Measurements from ENCODE around the gene ARR3.
"Not testable (repeated sequence)": the region's sequence is repeated elsewhere in the genome, so short reads cannot be mapped to it uniquely, and the experiment has no call there.

ARR3 gene

GRCh38 chrX:70268034-70268433, at the start of gene ARR3:
Gene ARR3 (plus strand): TSS chrX:70268334. CDS start chrX:70269386, 1,052 bp downstream.
- Histone ChIP-seq H3K27me3 (ENCODE audit: control insufficient read depth in 1 of 2, insufficient read depth in 2 of 2, low read length in 2 of 2) (peaks cover 0 to 3% of the 10 kb centered on the region in 2 donors), H3K4me3 (ENCODE audit: low read length in 2 of 2) (no peak within 1 kb of the TSS), H3K9ac (ENCODE audit: low read length in 2 of 2) (no peak within 1 kb of the TSS)

GRCh38 chrX:70219938-70220764, 48.0 kb upstream of the ARR3 start:
- H3K9ac ChIP-seq (ENCODE audit: low read length in 2 of 2), result no peak overlapping the region
- no peak overlapping the region for H3K27ac ChIP-seq (ENCODE audit: low read length)
- peaks cover 0 to 5% of the 10 kb centered on the region in 2 donors for H3K27me3 ChIP-seq (ENCODE audit: control insufficient read depth in 1 of 2, insufficient read depth in 2 of 2, low read length in 2 of 2)
- no peaks in the 10 kb centered on the region for H3K4me1 ChIP-seq (ENCODE audit: control insufficient read depth, insufficient read depth, low read length)
- no peaks in the 10 kb centered on the region for H3K36me3 ChIP-seq (ENCODE audit: control insufficient read depth in 2 of 2, insufficient read depth in 2 of 2, low read length in 2 of 2)
- H3K9me3 ChIP-seq (ENCODE audit: control insufficient read depth in 2 of 2, low read length in 2 of 2), result no peaks in the 10 kb centered on the region
- no peak overlapping the region for H3K4me3 ChIP-seq (ENCODE audit: low read length in 2 of 2)

More at GRCh38 chrX:70268034-70268433, at the start of gene ARR3:
- no peaks in the 10 kb centered on the region for H3K36me3 ChIP-seq (ENCODE audit: control insufficient read depth in 2 of 2, insufficient read depth in 2 of 2, low read length in 2 of 2)
- no peak within 1 kb of the TSS for H3K27ac ChIP-seq (ENCODE audit: low read length)
- peaks cover 0 to 4% of the 10 kb centered on the region in 2 donors for H3K9me3 ChIP-seq (ENCODE audit: control insufficient read depth in 2 of 2, low read length in 2 of 2)
- no peaks in the 10 kb centered on the region for H3K4me1 ChIP-seq (ENCODE audit: control insufficient read depth, insufficient read depth, low read length)

- Histone ChIP-seq H3K27ac (ENCODE audit: low read length) (no peak overlapping the region), H3K27me3 (ENCODE audit: control insufficient read depth in 1 of 2, insufficient read depth in 2 of 2, low read length in 2 of 2) (peaks cover 0 to 3% of the 10 kb centered on the region in 2 donors), H3K9me3 (ENCODE audit: control insufficient read depth in 2 of 2, low read length in 2 of 2) (no peaks in the 10 kb centered on the region), H3K9ac (ENCODE audit: low read length in 2 of 2) (no peak overlapping the region), H3K36me3 (ENCODE audit: control insufficient read depth in 2 of 2, insufficient read depth in 2 of 2, low read length in 2 of 2) (no peaks in the 10 kb centered on the region), H3K4me3 (ENCODE audit: low read length in 2 of 2) (no peak overlapping the region), H3K4me1 (ENCODE audit: control insufficient read depth, insufficient read depth, low read length) (no peaks in the 10 kb centered on the region)
Observed at GRCh38 chrX:70226048-70226447, 42.1 kb upstream of the ARR3 start.

GRCh38 chrX:70226687-70227086, 41.4 kb upstream of the ARR3 start:
- no peak overlapping the region for H3K4me3 ChIP-seq (ENCODE audit: low read length in 2 of 2)
- no peaks in the 10 kb centered on the region for H3K36me3 ChIP-seq (ENCODE audit: control insufficient read depth in 2 of 2, insufficient read depth in 2 of 2, low read length in 2 of 2)
- no peak overlapping the region for H3K9ac ChIP-seq (ENCODE audit: low read length in 2 of 2)
- H3K27ac ChIP-seq (ENCODE audit: low read length), result no peak overlapping the region
- no peaks in the 10 kb centered on the region for H3K9me3 ChIP-seq (ENCODE audit: control insufficient read depth in 2 of 2, low read length in 2 of 2)
- H3K27me3 ChIP-seq (ENCODE audit: control insufficient read depth in 1 of 2, insufficient read depth in 2 of 2, low read length in 2 of 2), result peaks cover 0 to 3% of the 10 kb centered on the region in 2 donors
- no peaks in the 10 kb centered on the region for H3K4me1 ChIP-seq (ENCODE audit: control insufficient read depth, insufficient read depth, low read length)

GRCh38 chrX:70231666-70232065, 36.5 kb upstream of the ARR3 start:
- Histone ChIP-seq H3K27me3 (ENCODE audit: control insufficient read depth in 1 of 2, insufficient read depth in 2 of 2, low read length in 2 of 2) (peaks cover 0 to 2% of the 10 kb centered on the region in 2 donors), H3K9ac (ENCODE audit: low read length in 2 of 2) (no peak overlapping the region)

GRCh38 chrX:70234355-70234754, 33.8 kb upstream of the ARR3 start, which contains the start of gene AWAT1:
Gene AWAT1 (plus strand): TSS chrX:70234655. CDS start chrX:70234696, 41 bp downstream.
- H3K27me3 ChIP-seq (ENCODE audit: control insufficient read depth in 1 of 2, insufficient read depth in 2 of 2, low read length in 2 of 2), result peaks cover 0 to 6% of the 10 kb centered on the region in 2 donors
- H3K4me1 ChIP-seq (ENCODE audit: control insufficient read depth, insufficient read depth, low read length), result no peaks in the 10 kb centered on the region
- no peaks in the 10 kb centered on the region for H3K36me3 ChIP-seq (ENCODE audit: control insufficient read depth in 2 of 2, insufficient read depth in 2 of 2, low read length in 2 of 2)
- H3K27ac ChIP-seq (ENCODE audit: low read length), result no peak within 1 kb of the TSS
- H3K9me3 ChIP-seq (ENCODE audit: control insufficient read depth in 2 of 2, low read length in 2 of 2), result no peaks in the 10 kb centered on the region
- no peak within 1 kb of the TSS for H3K4me3 ChIP-seq (ENCODE audit: low read length in 2 of 2)
- H3K9ac ChIP-seq (ENCODE audit: low read length in 2 of 2), result no peak within 1 kb of the TSS

More at GRCh38 chrX:70231666-70232065, 36.5 kb upstream of the ARR3 start:
- no peaks in the 10 kb centered on the region for H3K4me1 ChIP-seq (ENCODE audit: control insufficient read depth, insufficient read depth, low read length)
- no peak overlapping the region for H3K4me3 ChIP-seq (ENCODE audit: low read length in 2 of 2)
- H3K9me3 ChIP-seq (ENCODE audit: control insufficient read depth in 2 of 2, low read length in 2 of 2), result no peaks in the 10 kb centered on the region
- H3K36me3 ChIP-seq (ENCODE audit: control insufficient read depth in 2 of 2, insufficient read depth in 2 of 2, low read length in 2 of 2), result no peaks in the 10 kb centered on the region
- no peak overlapping the region for H3K27ac ChIP-seq (ENCODE audit: low read length)

- Histone ChIP-seq H3K4me3 (ENCODE audit: low read length in 2 of 2) (no peak overlapping the region), H3K27ac (ENCODE audit: low read length) (no peak overlapping the region), H3K4me1 (ENCODE audit: control insufficient read depth, insufficient read depth, low read length) (no peaks in the 10 kb centered on the region), H3K9ac (ENCODE audit: low read length in 2 of 2) (no peak overlapping the region), H3K36me3 (ENCODE audit: control insufficient read depth in 2 of 2, insufficient read depth in 2 of 2, low read length in 2 of 2) (no peaks in the 10 kb centered on the region), H3K27me3 (ENCODE audit: control insufficient read depth in 1 of 2, insufficient read depth in 2 of 2, low read length in 2 of 2) (peaks cover 0 to 6% of the 10 kb centered on the region in 2 donors), H3K9me3 (ENCODE audit: control insufficient read depth in 2 of 2, low read length in 2 of 2) (no peaks in the 10 kb centered on the region)
Observed at GRCh38 chrX:70240751-70241150, 27.4 kb upstream of the ARR3 start.

- H3K4me1 ChIP-seq (ENCODE audit: control insufficient read depth, insufficient read depth, low read length), result no peaks in the 10 kb centered on the region
- H3K36me3 ChIP-seq (ENCODE audit: control insufficient read depth in 2 of 2, insufficient read depth in 2 of 2, low read length in 2 of 2), result no peaks in the 10 kb centered on the region
- peaks cover 0 to 6% of the 10 kb centered on the region in 2 donors for H3K27me3 ChIP-seq (ENCODE audit: control insufficient read depth in 1 of 2, insufficient read depth in 2 of 2, low read length in 2 of 2)
- H3K4me3 ChIP-seq (ENCODE audit: low read length in 2 of 2), result no peak overlapping the region
- no peak overlapping the region for H3K27ac ChIP-seq (ENCODE audit: low read length)
- no peaks in the 10 kb centered on the region for H3K9me3 ChIP-seq (ENCODE audit: control insufficient read depth in 2 of 2, low read length in 2 of 2)
- H3K9ac ChIP-seq (ENCODE audit: low read length in 2 of 2), result no peak overlapping the region
Observed at GRCh38 chrX:70241501-70241900, 26.6 kb upstream of the ARR3 start.

- not testable (repeated sequence) for H3K36me3 ChIP-seq (ENCODE audit: control insufficient read depth in 2 of 2, insufficient read depth in 2 of 2, low read length in 2 of 2); H3K27ac ChIP-seq (ENCODE audit: low read length); H3K4me1 ChIP-seq (ENCODE audit: control insufficient read depth, insufficient read depth, low read length); H3K4me3 ChIP-seq (ENCODE audit: low read length in 2 of 2); H3K9ac ChIP-seq (ENCODE audit: low read length in 2 of 2); H3K9me3 ChIP-seq (ENCODE audit: control insufficient read depth in 2 of 2, low read length in 2 of 2); H3K27me3 ChIP-seq (ENCODE audit: control insufficient read depth in 1 of 2, insufficient read depth in 2 of 2, low read length in 2 of 2)
Observed at GRCh38 chrX:70243601-70244000, 24.5 kb upstream of the ARR3 start.

- Histone ChIP-seq H3K27me3 (ENCODE audit: control insufficient read depth in 1 of 2, insufficient read depth in 2 of 2, low read length in 2 of 2) (peaks cover 0 to 2% of the 10 kb centered on the region in 2 donors), H3K4me3 (ENCODE audit: low read length in 2 of 2) (no peak overlapping the region), H3K9me3 (ENCODE audit: control insufficient read depth in 2 of 2, low read length in 2 of 2) (no peaks in the 10 kb centered on the region), H3K4me1 (ENCODE audit: control insufficient read depth, insufficient read depth, low read length) (no peaks in the 10 kb centered on the region), H3K27ac (ENCODE audit: low read length) (no peak overlapping the region), H3K9ac (ENCODE audit: low read length in 2 of 2) (no peak overlapping the region), H3K36me3 (ENCODE audit: control insufficient read depth in 2 of 2, insufficient read depth in 2 of 2, low read length in 2 of 2) (no peaks in the 10 kb centered on the region)
Observed at GRCh38 chrX:70244881-70245280, 23.3 kb upstream of the ARR3 start.

- H3K27ac ChIP-seq (ENCODE audit: low read length), result no peak overlapping the region
- H3K4me3 ChIP-seq (ENCODE audit: low read length in 2 of 2), result no peak overlapping the region
- no peaks in the 10 kb centered on the region for H3K27me3 ChIP-seq (ENCODE audit: control insufficient read depth in 1 of 2, insufficient read depth in 2 of 2, low read length in 2 of 2)
- no peaks in the 10 kb centered on the region for H3K9me3 ChIP-seq (ENCODE audit: control insufficient read depth in 2 of 2, low read length in 2 of 2)
- no peak overlapping the region for H3K9ac ChIP-seq (ENCODE audit: low read length in 2 of 2)
- H3K4me1 ChIP-seq (ENCODE audit: control insufficient read depth, insufficient read depth, low read length), result no peaks in the 10 kb centered on the region
- no peaks in the 10 kb centered on the region for H3K36me3 ChIP-seq (ENCODE audit: control insufficient read depth in 2 of 2, insufficient read depth in 2 of 2, low read length in 2 of 2)
Observed at GRCh38 chrX:70247252-70247651, 20.9 kb upstream of the ARR3 start.

All from stomach smooth muscle (tissue), 2 donors.